Measurements from ENCODE around the gene KHDRBS1.

GRCh38 chr1:32072622-32073298 lies 59.1 kb downstream of the KHDRBS1 start, which contains the start of gene TMEM39B:
- TF ChIP-seq BHLHE40 (IDR thresholded peaks at IDR 0.05; ENCODE audit: borderline replicate concordance) (no peak), CTBP1 (IDR thresholded peaks at IDR 0.05; ENCODE audit: borderline replicate concordance) (no peak), SUZ12 (IDR thresholded peaks at IDR 0.05) (no peak), ELF4 (IDR thresholded peaks at IDR 0.05) (no peak; the same call in 1 of the 2 replicates), ZNF384 (IDR thresholded peaks at IDR 0.05) (no peak)
